Smooth muscle cell of the coronary artery (primary cell): Measurements from ENCODE around the gene MTCH2. TPM values are rescaled to one million over a fixed set of nuclear protein-coding genes. Genes with fewer than 3 reads are reported as not detected.

ENCODE experiments used
- total RNA-seq: library from RNA; depleted of rRNA; stranded (reverse); fragments of >200 nt; gene quantifications from 2 replicates; pipeline ENCODE4 v1.2.3, GENCODE V29; 2014; ENCODE audit warnings: low replicate concordance

Gene MTCH2
- total RNA-seq: 72.7 and 87.9 TPM in 2 replicates

DNA sequence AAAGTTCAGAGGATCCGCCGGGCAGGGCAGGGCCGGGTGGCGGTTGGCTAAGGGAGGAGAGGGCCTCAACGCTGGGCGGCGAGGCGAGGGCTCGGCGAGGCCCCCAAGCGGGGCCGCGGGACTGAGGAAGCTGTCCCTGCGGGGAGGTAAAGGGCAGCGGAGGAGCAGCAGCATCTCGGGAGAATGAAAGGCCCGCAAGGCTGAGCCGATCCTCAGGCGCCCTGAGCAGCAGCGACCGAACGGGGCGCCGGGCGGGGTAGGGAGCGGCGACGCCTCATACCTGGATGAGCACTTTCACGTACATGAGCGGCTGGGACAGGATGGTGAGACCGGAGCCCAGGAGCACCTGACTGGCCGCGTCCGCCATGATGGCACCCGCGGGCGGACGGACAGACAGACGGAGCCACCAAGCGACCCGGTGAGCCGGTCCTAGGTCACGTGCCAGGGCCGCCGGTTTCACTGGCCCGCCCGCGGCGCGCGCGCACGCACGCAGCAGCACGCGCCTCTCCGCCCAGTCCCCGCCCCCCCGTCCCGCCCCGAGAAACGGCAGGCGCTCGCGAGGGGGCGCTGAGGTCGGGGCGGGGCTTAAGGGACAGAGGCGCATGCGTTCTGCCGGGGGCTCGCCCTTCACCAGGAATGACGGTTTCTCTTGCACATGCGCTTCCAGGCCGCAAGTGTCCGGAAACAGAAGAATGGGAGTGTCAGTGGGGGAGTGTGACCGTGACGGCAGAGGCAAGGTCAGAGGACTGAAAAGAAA lies at the start of gene MTCH2:
MTCH2 (minus strand) TSS at position 461 of the 757 bp plus-strand sequence; CDS start at position 367, 94 bp downstream.

GRCh38 chr11:47593934-47594855 lies 48.2 kb downstream of the MTCH2 start, which contains the start of gene C1QTNF4:
TSS of gene C1QTNF4 (minus strand) at chr11:47594411. CDS start at chr11:47590810, 3,601 bp downstream.

DNA sequence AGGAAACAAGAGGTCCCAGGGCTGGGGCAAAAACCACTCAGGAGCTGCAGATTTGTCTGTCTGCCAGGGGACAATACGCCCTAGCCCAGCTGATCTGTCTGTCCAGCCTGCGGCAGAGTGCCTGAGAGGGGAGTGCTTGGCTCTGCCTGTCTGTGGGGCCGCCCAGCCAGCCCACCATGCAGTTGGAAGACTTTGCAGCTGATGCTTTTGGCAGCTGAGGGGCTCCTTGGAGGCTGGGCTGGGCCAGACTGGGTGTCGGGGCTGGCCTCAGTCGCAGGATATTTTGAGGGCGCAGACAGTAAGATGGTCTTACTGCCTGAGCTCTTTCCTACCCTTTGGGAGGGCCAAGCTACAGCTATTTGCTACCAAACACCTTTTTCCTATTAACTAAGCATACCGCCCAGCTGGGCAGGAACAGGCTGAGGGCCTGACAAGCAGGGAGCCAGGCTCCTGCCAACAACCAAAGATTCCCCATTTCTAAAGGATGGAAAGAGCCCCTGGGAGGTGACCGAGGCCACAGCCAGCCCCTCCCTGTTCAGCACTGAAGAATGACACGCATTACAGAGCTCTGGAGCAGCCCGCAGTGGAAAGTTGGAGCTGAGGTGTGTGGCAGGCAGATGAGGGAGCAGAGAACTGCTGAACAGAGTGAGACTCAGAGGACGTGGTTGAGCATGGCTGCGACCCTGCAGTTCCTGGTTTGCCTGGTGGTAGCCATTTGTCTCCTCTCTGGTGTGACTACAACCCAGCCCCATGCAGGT lies 56.1 kb downstream of the MTCH2 start, which contains the start of gene FAM180B:
FAM180B (plus strand) TSS at position 581 of the 758 bp plus-strand sequence; CDS start at position 672, 91 bp downstream.

GRCh38 chr11:47578524-47579494 lies 63.5 kb downstream of the MTCH2 start, which contains the start of the genes KBTBD4 and NDUFS3:
TSS of gene KBTBD4 (minus strand) at chr11:47578970. CDS start at chr11:47578951, 19 bp downstream.
TSS of gene NDUFS3 (plus strand) at chr11:47579074. CDS start at chr11:47579092, 18 bp downstream.

Other genes with a start within 250 kb of the MTCH2 start
- gene SLC39A13, start 234.0 kb downstream of the MTCH2 start, total RNA-seq: 37.7 and 51.6 TPM in 2 replicates
- gene PSMC3, start 216.1 kb downstream of the MTCH2 start, total RNA-seq: 214 and 316 TPM in 2 replicates
- 0.12 and 0.45 TPM in 2 replicates for gene RAPSN, start 193.4 kb downstream of the MTCH2 start, total RNA-seq
- 43.2 and 63.2 TPM in 2 replicates for gene CELF1, start 89.4 kb downstream of the MTCH2 start, total RNA-seq
- gene PTPMT1, start 77.0 kb downstream of the MTCH2 start, total RNA-seq: 79.4 and 92.1 TPM in 2 replicates
- 17.9 and 26.8 TPM in 2 replicates for gene KBTBD4, start 63.6 kb downstream of the MTCH2 start, total RNA-seq
- 71.3 and 80.5 TPM in 2 replicates for gene NDUFS3, start 63.5 kb downstream of the MTCH2 start, total RNA-seq
- 0.94 TPM in 1 of 2 replicates, not detected in the other for gene FAM180B, start 55.9 kb downstream of the MTCH2 start, total RNA-seq
- 0.08 TPM in 1 of 2 replicates, not detected in the other for gene C1QTNF4, start 48.1 kb downstream of the MTCH2 start, total RNA-seq
- gene AGBL2, start 72.8 kb upstream of the MTCH2 start, total RNA-seq: 0.15 and 0.70 TPM in 2 replicates
- 39.5 and 44.2 TPM in 2 replicates for gene FNBP4, start 124.8 kb upstream of the MTCH2 start, total RNA-seq
- 22.5 and 27.6 TPM in 2 replicates for gene NUP160, start 205.8 kb upstream of the MTCH2 start, total RNA-seq